Measurements from ENCODE around the gene UBA1.

UBA1 gene

GRCh38 chrX:47239199-47239598, 45.6 kb downstream of the UBA1 start:
- TF ChIP-seq CTCF (IDR thresholded peaks at IDR 0.05): no peak

GRCh38 chrX:47239898-47240545, 46.4 kb downstream of the UBA1 start:
- no peak for TF ChIP-seq CTCF (IDR thresholded peaks at IDR 0.05)

- no peak for TF ChIP-seq CTCF (IDR thresholded peaks at IDR 0.05)
Measured at GRCh38 chrX:47240619-47241018, 47.0 kb downstream of the UBA1 start.

GRCh38 chrX:47241201-47242011, 47.8 kb downstream of the UBA1 start:
- no peak for TF ChIP-seq CTCF (IDR thresholded peaks at IDR 0.05)

- no peak for TF ChIP-seq CTCF (IDR thresholded peaks at IDR 0.05)
Measured at GRCh38 chrX:47242321-47242720, 48.7 kb downstream of the UBA1 start.

GRCh38 chrX:47243351-47243750, 49.7 kb downstream of the UBA1 start:
- TF ChIP-seq CTCF (IDR thresholded peaks at IDR 0.05): no peak

GRCh38 chrX:47244676-47245075, 51.0 kb downstream of the UBA1 start:
- TF ChIP-seq CTCF (IDR thresholded peaks at IDR 0.05): no peak

All from LNCAP (cell line).